Medulla oblongata (tissue), 1 donor: ENCODE results near the gene EIF3D.
A peak's percentile ranks its signal among the peaks of the same experiment; 100 is the strongest.

Experiments
- DNase-seq: peaks from one replicate; pipeline ENCODE4 v3.0.0-alpha.2; 2015; ENCODE audit errors: extremely low spot score

Gene EIF3D

GRCh38 chr22:36507518-36508010, 21.4 kb downstream of the EIF3D start:
- DNase-seq, result no peak

DNA sequence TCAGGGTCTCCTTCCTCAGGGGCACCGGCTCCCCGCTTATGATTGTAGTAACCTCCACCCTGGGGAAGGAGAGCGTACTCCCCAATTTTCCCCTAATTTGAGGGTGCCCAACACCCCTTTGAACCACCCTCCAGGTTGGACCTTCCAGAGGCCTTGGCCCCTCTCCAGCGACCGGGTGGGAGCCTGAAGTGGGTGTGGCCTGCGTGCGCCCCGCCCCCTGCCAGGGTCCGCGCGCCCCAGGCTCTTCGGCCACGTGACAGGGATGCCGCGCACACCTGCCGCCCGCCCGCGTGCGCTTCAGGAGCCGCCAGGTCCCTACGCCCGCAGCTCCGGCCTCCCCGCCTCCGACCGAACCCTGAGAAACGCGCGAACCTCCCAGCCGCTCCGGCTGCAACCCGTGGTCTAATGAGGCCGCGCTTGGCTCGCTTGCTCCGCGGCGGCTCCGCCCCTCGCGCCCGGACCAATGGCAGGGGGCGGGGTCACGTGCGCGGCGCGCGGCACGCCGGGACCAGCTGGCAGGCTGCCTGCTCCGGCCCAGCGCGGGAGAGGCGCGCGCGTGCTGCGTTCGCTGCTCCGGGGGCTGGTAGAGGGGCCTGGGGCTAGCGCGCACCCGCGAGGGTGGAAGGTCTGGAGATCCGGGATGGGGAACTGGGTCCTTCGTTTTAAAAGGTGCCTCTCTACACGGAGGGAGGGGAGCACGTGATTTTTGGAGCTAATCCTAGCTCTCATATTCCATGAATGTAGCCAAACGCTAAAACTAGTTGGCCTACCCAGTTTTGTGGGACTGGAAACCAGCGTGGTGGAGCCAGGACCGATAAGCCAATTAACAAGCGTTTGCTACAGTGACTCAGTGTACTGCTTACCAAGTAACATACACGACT, 22.1 kb downstream of the EIF3D start, which contains the start of gene FOXRED2:
Gene FOXRED2 (minus strand): TSS at position 404 of the 881 bp plus-strand sequence. CDS start 618 bp downstream, outside the sequence.
- peak; percentile 86 for DNase-seq

- no peak for DNase-seq
Measured at GRCh38 chr22:36505998-36506635, 22.8 kb downstream of the EIF3D start.

GRCh38 chr22:36497910-36498665, 30.9 kb downstream of the EIF3D start:
- no peak for DNase-seq

- DNase-seq, result peak; percentile 83
Measured at GRCh38 chr22:36493690-36494110, 35.3 kb downstream of the EIF3D start.

DNA sequence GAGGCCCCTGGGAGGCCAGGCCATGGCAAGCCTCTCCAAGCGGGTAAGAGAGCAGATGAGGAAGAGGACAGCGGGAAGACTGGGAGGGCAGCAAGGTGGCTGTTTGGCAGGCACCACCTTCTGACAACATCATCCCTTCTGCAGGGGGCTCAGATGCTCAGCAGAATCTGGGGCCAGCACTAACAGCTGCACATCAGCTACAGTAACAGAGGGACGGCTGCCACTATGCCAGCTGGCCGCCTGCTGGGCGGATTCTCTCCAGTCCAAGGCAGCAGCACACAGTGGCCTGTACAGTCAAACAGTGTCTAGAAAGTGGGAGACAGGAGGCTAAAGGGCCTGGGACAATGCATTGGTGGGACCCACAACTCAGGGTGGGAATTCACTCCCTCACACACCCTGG, 36.9 kb downstream of the EIF3D start:
- no peak for DNase-seq

DNA sequence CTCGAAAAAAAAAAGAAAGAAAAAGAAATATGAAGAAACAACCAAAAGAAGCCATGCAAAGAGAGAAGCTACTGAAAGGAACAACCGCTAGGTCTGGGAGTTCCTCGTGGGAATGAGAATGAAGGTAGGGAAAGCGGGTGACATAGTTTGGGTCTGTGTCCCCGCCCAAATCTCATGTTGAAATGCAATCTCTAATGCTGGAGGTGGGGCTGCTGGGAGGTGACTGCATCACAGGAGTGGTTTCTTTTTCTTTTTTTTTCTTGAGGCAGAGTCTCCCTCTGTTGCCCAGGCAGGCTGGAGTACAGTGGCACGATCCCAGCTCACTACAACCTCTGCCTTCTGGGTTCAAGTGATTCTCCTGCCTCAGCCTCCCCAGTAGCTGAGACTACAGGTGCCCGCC, 37.8 kb downstream of the EIF3D start:
- DNase-seq, result no peak

- no peak for DNase-seq
Measured at GRCh38 chr22:36486619-36487384, 42.2 kb downstream of the EIF3D start.

DNA sequence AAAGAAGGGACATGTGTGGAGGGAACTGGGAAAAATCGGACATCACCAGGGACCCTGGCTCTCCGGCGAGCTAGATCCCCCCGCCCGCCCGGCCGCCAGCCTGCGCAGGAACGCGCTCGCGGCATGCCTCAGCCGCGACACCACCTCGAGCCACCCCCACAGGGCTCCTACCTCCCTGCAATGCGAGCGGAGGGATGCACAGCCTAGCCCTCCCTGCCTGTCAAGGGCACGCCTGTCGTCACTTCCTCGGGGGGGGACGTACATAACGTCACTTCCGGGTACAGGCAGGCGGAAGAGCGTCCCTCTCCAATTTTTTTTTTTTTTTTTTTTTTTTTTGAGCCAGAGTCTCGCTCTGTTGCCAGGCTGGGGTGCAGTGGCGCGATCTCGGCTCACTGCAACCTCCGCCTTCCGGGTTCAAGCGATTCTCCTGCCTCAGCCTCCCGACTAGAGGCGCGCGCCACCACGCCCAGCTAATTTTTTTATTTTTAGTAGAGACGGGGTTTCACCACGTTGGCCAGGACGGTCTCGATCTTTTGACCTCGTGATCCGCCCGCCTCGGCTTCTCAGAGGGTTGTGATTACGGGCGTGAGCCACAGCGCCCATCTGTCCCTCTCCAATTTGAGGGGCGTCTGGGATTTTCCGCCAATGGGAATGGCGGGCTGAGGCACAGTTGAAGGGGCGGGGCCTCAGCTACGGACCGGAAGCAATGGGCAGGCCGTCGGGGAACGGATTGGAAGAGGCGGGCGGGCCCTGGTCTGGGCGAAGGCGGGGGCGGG, 47.4 kb downstream of the EIF3D start, which contains the start of gene TXN2:
Gene TXN2 (minus strand): TSS at position 248 of the 776 bp plus-strand sequence. CDS start 803 bp downstream, outside the sequence.
- peak; percentile 96 for DNase-seq

GRCh38 chr22:36480941-36481392, 48.0 kb downstream of the EIF3D start:
- no peak for DNase-seq

GRCh38 chr22:36478966-36479365, 50.0 kb downstream of the EIF3D start:
- DNase-seq, result no peak

GRCh38 chr22:36475341-36475740, 53.6 kb downstream of the EIF3D start:
- no peak for DNase-seq

GRCh38 chr22:36472689-36473088, 56.3 kb downstream of the EIF3D start:
- no peak for DNase-seq

- no peak for DNase-seq
Measured at GRCh38 chr22:36471341-36471821, 57.6 kb downstream of the EIF3D start.

- DNase-seq, result no peak
Measured at GRCh38 chr22:36470994-36471331, 58.0 kb downstream of the EIF3D start.

- peak; percentile 94 for DNase-seq
Measured at GRCh38 chr22:36470162-36470993, 58.6 kb downstream of the EIF3D start.

DNA sequence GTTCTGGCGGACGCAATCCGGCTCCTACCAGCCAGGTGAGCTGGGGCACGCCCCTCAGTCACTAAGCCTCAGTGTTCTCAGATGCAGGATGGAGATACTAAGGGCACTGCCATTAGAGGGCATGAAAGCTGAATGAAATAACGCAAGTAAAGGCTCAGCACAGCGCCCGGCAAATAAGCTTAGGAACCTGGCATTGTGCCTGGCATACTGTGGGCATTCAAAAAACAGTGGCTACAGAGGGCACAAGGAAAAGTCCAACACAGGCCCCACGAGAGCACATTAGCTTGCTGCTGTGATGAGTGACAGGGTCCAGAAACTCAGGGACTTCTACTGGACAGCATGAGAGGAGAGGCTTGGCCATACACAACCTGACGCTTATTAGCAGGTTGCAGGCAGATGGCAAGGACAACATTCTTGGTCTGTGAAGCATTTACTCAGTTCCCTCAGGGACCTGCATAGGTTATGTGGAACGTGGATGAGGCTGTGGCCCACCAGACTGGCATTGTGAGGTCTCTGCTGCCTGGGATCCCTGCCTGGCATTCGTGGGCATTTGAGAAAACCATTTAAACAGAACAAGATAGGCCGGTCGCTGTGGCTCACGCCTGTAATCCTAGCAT, 59.8 kb downstream of the EIF3D start:
- peak; percentile 37 for DNase-seq

DNA sequence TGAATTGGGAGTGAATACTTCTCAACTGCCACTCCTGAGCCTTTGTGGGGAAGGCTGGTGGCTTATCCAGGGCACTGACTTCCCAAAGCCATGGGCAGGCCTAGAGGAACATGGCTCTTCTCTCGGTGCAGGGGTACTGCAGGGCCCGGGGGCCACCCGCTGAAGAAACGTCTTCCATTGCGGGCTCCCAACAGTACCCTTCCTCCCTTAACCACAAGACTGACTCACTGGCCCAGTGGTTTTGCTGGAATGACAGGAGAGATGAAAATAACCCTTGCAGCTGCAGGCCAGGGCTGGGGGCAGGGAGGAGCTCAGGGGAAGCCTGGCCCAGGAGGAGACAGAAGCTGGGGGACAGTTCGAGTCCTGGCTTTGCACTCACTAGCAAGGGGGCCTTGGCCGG, 61.0 kb downstream of the EIF3D start:
- no peak for DNase-seq
